GF-D8 (cell line): ENCODE measurements around the gene ETV3.

ENCODE experiments used
- DNase-seq: peaks from one replicate; lab custom pipeline; 2025; lab: John Stamatoyannopoulos, UW

ETV3 gene

GRCh38 chr1:157161901-157162300 lies 23.7 kb upstream of the ETV3 start:
- DNase-seq, result no peak

- DNase-seq, result no peak
These were observed 20.8 kb upstream of the ETV3 start for GRCh38 chr1:157158967-157159366.

- DNase-seq, result no peak
These were observed 19.5 kb upstream of the ETV3 start for GRCh38 chr1:157157501-157158190.

- DNase-seq, result no peak
These were observed 17.9 kb upstream of the ETV3 start for GRCh38 chr1:157156058-157156541.

GRCh38 chr1:157155658-157156057 lies 17.5 kb upstream of the ETV3 start:
- no peak for DNase-seq

- DNase-seq, result no peak
These were observed 16.8 kb upstream of the ETV3 start for GRCh38 chr1:157154940-157155514.

GRCh38 chr1:157154291-157154690 lies 16.1 kb upstream of the ETV3 start:
- no peak for DNase-seq

- no peak for DNase-seq
These were observed 15.6 kb upstream of the ETV3 start for GRCh38 chr1:157153746-157154145.

- no peak for DNase-seq
These were observed 14.3 kb upstream of the ETV3 start for GRCh38 chr1:157152510-157152909.

- no peak for DNase-seq
These were observed 13.3 kb upstream of the ETV3 start for GRCh38 chr1:157151506-157151905.

GRCh38 chr1:157151073-157151472 lies 12.9 kb upstream of the ETV3 start:
- DNase-seq, result no peak

- DNase-seq, result no peak
These were observed 12.4 kb upstream of the ETV3 start for GRCh38 chr1:157150631-157151030.

- DNase-seq, result no peak
These were observed 9.9 kb upstream of the ETV3 start for GRCh38 chr1:157147906-157148700.

GRCh38 chr1:157147037-157147436 lies 8.8 kb upstream of the ETV3 start:
- DNase-seq, result no peak

GRCh38 chr1:157146244-157146643 lies 8.0 kb upstream of the ETV3 start:
- no peak for DNase-seq

- DNase-seq, result no peak
These were observed 6.9 kb upstream of the ETV3 start for GRCh38 chr1:157145076-157145475.

- no peak for DNase-seq
These were observed 6.3 kb upstream of the ETV3 start for GRCh38 chr1:157144509-157144908.

GRCh38 chr1:157142765-157143423 lies 4.7 kb upstream of the ETV3 start:
- DNase-seq, result no peak

GRCh38 chr1:157142201-157142600 lies 4.0 kb upstream of the ETV3 start:
- DNase-seq, result no peak

GRCh38 chr1:157141212-157141855 lies 3.1 kb upstream of the ETV3 start:
- DNase-seq, result no peak

- no peak for DNase-seq
These were observed 1.9 kb upstream of the ETV3 start for GRCh38 chr1:157140063-157140588.
